AG04450 (cell line): Measurements from ENCODE around the gene ULK1. TPM values are rescaled to one million over a fixed set of nuclear protein-coding genes. Genes with fewer than 3 reads are reported as not detected.

Source experiments
- CTCF ChIA-PET: fragments of 300-600, 350-600 bp; formaldehyde crosslinking; extraction: SDS; loops from one replicate; lab custom pipeline; 2022; ENCODE audit warnings: antibody characterized with exemption, inconsistent platforms; lab: Charles Lee
- POLR2A ChIA-PET: fragments of 350-600 bp; formaldehyde crosslinking; extraction: SDS; loops from one replicate; lab custom pipeline; 2021; ENCODE audit warnings: antibody characterized with exemption, inconsistent platforms; lab: Yijun Ruan, JAX
- DNase-seq: peaks from one replicate; pipeline ENCODE4 v3.0.0-alpha.2; 2011; ENCODE audit warnings: low read depth, low spot score
- H3K27ac ChIP-seq: one replicate; pipeline ENCODE4 v1.5.1; 2012; ENCODE audit warnings: low read depth, low read length, control low read depth
- H3K27me3 ChIP-seq: one replicate; pipeline ENCODE4 v1.6.0; 2012; ENCODE audit warnings: low read length; ENCODE audit not compliant: control insufficient read depth, insufficient read depth
- H3K4me3 ChIP-seq: 2 replicates; pipeline ENCODE4 v1.5.1; 2011; ENCODE audit warnings: mild to moderate bottlenecking, low read depth, low read length, control low read depth
- H3K9me3 ChIP-seq: 2 replicates; pipeline ENCODE4 v1.5.1; 2012; ENCODE audit warnings: low read length; ENCODE audit not compliant: control insufficient read depth, insufficient read depth
- CTCF ChIP-seq: IDR thresholded peaks from 2 replicates; pipeline ENCODE4 v1.5.1; 2011; ENCODE audit warnings: low read depth, low read length, control low read depth, inconsistent platforms
- polyA plus RNA-seq: library from polyadenylated mRNA; depleted of rRNA; stranded (reverse); fragments of >200 nt; gene quantifications from 2 replicates; pipeline ENCODE4 v1.2.3, GENCODE V29; 2011

The ULK1 gene
- polyA plus RNA-seq, 1 experiment: 4.6 TPM

GRCh38 chr12:131928080-131928710 is 33.8 kb downstream of the ULK1 start:
- TF ChIP-seq CTCF: no peak
- no peaks in the 10 kb centered on the region for H3K27me3 ChIP-seq
- H3K4me3 ChIP-seq: peak overlapping the region; percentile 75
- peaks cover 12% of the 10 kb centered on the region; the same call in 1 of the 2 replicates for H3K9me3 ChIP-seq
- POLR2A ChIA-PET: interaction anchor here (0.6 to 0.7 kb wide), 3 partner anchors 8 to 59 kb away, joined by 3 to 11 read pairs (median 6); no protein-coding TSS in a partner anchor
- CTCF ChIA-PET: interaction anchor here (0.6 kb wide), 1 partner anchor 146 kb away, joined by 3 read pairs; no protein-coding TSS in a partner anchor
- no peak overlapping the region for H3K27ac ChIP-seq
- DNase-seq: no peak

- H3K9me3 ChIP-seq: peaks cover 12% of the 10 kb centered on the region; the same call in 1 of the 2 replicates
- ChIA-PET CTCF (no interaction called here), POLR2A (interaction anchor here (0.6 to 0.8 kb wide), 2 partner anchors 32 to 43 kb away, joined by 3 to 4 read pairs; no protein-coding TSS in a partner anchor)
- peak; percentile 87 for DNase-seq
- no peak for TF ChIP-seq CTCF
- peak within 1 kb of the TSS; percentile 90 for H3K4me3 ChIP-seq
- H3K27ac ChIP-seq: peak within 1 kb of the TSS; percentile 21
- no peaks in the 10 kb centered on the region for H3K27me3 ChIP-seq
Measured at GRCh38 chr12:131928711-131929580, 34.5 kb downstream of the ULK1 start, which contains the start of gene PUS1. Gene PUS1, plus strand, starts transcription at chr12:131929276. Its CDS starts 447 bp downstream, at chr12:131929723.

- ChIA-PET CTCF (no interaction called here), POLR2A (interaction anchor here (0.5 to 1.0 kb wide), 4 partner anchors 20 to 100 kb away, joined by 3 to 4 read pairs (median 3); partner anchors contain the start of gene EP400)
- H3K4me3 ChIP-seq: peak overlapping the region; percentile 90
- no peak for DNase-seq
- peaks cover 12% of the 10 kb centered on the region; the same call in 1 of the 2 replicates for H3K9me3 ChIP-seq
- peak overlapping the region; percentile 21 for H3K27ac ChIP-seq
- H3K27me3 ChIP-seq: no peaks in the 10 kb centered on the region
- TF ChIP-seq CTCF: no peak
Measured at GRCh38 chr12:131929581-131930456, 35.4 kb downstream of the ULK1 start.

GRCh38 chr12:131930510-131930909 is 36.1 kb downstream of the ULK1 start:
- peaks cover 12% of the 10 kb centered on the region; the same call in 1 of the 2 replicates for H3K9me3 ChIP-seq
- POLR2A ChIA-PET: interaction anchor here (1.0 kb wide), 1 partner anchor 77 kb away, joined by 3 read pairs; no protein-coding TSS in a partner anchor
- CTCF ChIA-PET: no interaction called here

More at GRCh38 chr12:131930510-131930909, 36.1 kb downstream of the ULK1 start:
- TF ChIP-seq CTCF: no peak
- peak overlapping the region; percentile 90 for H3K4me3 ChIP-seq
- no peaks in the 10 kb centered on the region for H3K27me3 ChIP-seq
- no peak for DNase-seq
- H3K27ac ChIP-seq: no peak overlapping the region
